Fibroblast of skin of scalp (primary cell): Measurements from ENCODE around the gene TM4SF18.

Source experiments
- DNase-seq: peaks from one replicate; pipeline ENCODE4 v3.0.0-alpha.2; 2013

TM4SF18 gene

DNA sequence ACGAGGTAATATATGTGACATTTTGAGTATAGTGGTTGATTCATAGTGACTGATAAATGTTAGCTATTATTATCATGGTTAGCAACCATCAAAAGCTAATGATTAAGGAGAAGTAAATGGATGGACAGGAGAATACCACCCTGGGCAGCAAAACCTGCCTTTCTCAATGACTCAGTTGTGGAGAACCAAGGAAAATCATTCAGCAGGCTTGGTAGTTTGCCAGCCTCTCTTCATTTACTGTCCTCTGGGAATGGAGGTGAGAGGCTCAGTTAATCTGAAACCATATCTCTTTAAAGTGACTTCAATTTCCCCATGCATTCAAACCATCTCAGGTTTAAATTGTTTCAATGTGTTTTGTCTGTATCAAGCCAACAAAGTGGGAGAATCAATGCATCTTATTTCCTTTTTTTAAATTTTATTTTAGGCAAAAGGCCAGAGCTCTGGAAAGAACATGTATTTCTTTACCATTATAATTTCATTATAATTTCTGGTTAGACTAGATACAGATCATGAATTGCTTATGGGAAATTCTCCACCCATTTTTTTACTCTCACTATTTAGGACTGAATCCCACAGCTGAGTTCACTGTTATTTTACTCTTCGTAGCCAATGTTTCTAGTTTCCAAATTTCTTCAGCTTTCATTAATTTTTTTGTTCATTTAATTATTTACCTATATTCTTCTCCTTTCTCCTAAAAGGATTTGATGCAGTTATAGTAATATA is 2.7 kb downstream of the TM4SF18 start:
- DNase-seq = no peak

DNA sequence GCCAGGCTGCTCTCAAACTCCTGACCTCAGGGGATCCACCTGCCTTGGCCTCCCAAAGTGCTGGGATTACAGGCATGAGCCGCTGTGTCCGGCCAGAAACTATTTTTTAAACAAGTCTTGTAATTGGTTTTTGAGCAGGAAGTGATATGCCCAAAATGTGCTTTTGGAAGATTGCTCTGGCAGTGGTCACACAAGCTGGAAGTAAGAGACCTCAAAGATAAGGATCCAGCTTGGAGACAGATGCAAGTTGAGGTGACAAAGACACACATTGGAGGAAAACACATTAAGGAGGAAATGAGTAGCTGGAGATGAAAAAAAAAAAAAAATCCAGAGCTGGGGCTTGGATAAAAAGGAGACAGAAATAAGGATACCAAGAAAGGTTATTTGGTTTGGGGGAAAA is 6.3 kb downstream of the TM4SF18 start:
- no peak for DNase-seq

DNA sequence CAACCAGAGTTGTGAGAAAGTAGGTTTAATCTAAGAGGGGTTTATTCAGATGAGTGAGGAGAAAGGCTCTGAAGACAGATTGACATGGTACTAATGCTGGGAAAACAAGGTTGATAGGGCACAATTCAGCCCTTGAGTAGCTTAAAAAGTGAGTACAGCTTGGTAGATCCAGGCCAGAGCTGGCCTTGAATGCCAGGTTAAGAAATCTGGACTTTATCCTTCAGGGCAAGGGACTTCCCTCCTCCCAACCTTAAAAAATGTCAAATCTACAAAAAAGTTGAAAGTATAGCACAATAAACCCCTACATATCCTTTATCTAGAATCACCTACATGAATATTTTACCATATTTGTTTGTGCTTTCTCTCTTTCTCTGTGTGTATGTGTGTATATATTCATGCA is 7.9 kb downstream of the TM4SF18 start:
- no peak for DNase-seq

DNA sequence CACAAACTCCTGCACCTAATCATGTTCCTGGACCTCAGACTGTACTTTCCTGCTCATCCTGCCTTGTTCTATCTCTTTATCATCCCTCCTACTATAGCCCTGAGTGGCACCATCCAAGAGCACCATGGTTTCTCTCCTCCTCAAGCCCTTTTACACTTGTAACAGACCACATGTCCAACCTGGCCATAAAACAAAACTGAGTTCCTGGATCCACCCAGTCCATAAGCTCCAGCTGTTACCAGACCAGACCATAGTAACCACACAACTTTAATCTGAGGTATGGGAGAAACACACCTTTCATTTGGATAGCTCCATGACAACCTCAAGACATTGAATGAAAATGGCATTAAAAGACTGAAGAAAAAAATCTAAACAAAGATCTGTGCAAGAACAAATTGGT is 9.1 kb downstream of the TM4SF18 start:
- DNase-seq = no peak

DNA sequence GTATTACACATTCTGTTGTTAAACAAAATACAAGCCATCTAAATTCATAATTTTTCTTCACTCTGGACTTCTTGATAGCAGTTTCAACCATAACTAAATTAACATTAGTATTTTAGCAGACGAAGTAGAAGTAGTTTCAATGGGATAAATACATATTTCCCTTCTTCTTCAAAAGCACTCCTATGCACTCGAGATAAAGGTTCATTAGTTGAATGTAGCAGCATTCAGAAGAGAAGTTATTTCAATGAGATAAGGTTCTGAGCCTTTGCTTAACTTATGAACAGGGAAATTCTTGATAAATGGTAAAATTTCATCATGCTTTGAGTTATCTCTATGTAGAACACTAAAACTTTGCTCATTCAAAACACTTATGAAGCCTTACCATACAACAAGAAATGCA is 11.8 kb downstream of the TM4SF18 start:
- DNase-seq = no peak

DNA sequence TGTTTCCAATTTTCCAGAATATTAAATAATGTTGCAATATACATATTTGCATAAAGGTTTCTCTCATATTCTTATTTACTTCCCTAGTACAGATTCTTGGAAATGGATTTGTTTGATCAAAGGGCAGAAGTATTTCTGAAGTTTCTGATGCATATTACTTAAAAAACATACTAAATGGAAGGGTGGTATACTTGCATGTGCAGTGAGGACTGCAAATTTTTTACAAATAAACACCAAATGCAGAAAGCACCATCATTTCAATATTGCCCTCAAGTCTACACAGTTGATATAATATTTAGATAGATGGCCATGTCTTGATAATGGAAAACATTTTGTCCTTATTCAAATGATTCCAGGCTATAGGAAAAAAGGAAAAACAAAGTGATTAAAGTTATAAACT is 12.3 kb downstream of the TM4SF18 start:
- DNase-seq = no peak

DNA sequence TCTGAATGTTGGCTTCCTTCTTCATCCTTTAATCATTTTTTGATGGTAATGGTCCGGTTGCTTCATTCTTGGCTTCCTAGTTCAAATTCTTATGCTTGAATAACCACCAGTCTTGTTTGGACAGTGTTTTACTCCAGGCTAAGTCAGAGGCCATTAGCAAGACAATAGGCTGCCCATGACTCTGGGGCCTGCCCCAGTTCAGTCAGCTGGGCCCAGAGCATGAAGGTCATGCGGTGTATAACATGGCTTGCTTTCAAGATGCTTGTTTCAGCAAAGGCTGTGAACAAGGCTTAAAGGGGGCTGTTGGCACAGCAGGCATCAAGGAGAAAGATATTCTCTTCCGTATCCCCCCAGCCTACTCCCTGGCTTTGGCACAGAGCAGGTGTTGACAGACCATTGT is 13.7 kb downstream of the TM4SF18 start:
- no peak for DNase-seq

DNA sequence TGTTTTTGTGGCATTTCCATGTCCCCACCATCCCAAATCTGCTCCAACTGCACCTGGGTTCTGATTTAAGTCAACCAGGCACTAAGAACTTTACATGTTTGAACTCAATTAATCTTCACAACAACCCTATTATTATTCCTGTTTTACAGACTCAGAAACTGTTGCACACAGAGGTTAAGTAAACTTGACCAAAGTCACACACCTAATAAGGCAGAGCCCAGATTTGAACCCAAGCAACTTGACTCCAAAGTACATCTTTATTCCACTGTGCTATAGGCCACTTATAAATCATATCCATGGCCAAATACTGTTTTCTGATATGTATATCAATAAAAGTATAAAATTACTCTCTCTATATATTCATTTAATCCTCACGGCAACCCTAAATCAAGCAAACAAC is 16.4 kb downstream of the TM4SF18 start:
- no peak for DNase-seq

DNA sequence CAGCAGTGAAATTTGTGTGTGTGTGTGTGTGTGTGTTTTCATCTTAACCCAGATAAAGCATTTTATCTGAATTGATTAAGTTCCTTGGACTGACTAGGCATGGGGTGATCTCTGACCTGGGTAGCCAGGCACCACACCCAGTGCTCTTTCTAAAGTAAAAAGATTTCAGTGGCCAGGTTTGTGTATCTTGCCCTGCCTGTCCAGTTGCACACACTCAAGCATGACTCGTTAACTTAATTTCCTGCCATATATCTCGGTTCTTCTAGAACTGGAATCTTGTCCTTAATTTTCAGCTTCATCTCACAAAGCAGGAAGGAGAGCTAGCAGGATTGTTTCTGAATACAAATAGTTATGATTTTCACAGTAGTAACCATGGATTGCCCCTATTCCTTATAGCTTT is 17.0 kb downstream of the TM4SF18 start:
- no peak for DNase-seq

DNA sequence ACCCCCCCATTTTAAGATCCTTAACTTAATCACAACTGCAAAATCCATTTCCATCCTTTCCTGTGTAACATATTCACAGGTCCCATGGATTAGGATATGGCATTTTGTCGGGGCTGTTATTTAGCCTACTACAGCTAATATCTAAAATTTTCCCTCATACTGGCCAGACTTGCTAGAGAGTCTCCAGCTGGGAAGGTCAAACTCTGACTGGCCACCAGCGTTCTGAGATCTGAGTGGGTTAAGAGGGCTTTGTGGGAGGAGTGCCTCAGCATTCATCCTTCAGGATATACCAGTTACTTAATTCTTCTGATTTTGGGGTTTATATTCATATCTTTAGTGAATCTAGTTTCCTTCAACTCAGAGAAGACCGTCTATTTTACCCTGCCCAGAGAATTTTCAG is 17.7 kb downstream of the TM4SF18 start:
- DNase-seq = no peak

DNA sequence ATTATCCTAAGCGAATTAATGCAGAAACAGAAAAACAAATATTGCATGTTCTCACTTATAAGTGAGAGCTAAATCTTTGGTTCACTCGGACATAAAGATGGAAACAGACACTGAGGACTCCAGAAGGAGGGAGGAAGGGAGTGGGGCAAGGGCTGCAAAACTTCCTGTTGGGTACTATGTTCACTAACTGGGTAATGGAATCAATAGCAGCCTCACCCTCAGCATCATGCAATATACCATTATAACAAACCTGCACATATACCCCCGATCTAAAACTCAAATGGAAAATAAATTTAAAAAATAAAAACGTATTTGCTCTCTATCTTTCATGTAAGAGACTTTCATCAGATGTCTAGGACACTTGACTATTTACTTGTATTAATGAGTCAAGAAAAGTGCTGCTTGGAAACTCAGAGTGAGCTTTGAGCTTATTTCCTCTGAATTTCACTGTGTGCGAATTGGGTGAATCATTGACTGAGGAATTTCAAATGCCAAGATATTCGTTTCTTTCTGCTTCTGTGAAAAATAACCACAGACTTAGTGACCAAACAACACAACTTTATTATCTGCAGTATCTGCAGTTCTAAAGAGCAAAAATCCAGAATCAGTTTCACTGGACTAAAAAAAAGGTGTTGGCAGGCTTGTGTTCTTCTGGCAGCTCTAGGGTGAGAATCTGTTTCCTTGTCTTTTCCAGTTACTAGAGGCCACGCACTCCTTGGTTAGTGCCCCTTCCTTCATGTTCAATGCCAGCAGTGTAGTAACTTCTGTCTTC is 18.4 kb downstream of the TM4SF18 start:
- DNase-seq = peak; percentile 85

DNA sequence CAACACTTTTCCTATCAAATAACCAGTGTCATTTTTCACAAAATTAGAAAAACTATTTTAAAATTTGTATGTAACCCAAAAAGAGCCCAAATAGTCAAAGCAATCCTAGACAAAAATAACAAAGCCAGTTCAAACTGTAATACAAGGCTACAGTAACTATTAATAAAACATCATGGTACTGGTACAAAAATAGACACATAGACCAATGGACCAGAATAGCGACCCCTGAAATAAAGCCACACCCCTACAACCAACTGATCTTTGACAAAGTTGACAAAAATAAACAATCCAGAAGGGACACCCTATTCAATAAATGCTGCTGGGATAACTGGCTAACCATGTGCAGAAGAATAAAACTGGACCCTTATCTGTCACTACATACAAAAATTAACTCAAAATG is 19.9 kb downstream of the TM4SF18 start:
- no peak for DNase-seq

DNA sequence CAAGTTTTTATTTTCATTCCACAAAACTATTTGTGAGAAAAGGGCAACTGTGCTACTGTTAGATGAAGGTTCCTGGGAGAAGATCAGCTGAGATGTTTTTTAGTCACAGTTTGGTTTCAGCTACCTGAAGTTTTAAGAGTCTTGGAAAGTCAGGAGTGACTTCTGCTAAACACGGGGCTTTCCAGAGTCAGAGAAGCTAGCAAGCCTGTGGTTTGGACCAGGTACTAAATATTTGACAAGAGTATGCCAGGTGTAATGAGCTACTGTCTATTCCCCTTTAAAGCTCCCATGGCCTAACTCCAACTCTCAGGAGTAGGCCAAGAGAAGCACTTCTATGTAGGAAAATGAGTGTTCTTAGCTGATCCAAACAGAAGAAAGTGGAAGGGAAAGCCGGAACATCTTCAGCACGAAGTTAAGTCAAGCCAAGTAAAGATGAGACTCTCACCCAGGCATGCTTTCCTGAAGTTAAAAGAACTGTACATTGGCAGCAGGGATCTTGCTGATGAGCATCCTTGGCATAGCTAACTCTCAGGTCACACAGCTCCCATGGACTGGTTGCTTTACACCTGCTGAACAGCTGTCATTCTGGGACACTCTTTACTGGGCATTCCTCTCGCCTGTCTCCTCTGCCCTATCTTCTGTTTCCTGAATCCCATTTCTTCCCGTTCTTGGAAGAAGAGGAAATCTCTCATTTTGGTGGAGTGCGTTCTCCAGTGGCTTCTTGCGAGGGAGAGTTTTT is 22.5 kb downstream of the TM4SF18 start:
- DNase-seq = no peak

DNA sequence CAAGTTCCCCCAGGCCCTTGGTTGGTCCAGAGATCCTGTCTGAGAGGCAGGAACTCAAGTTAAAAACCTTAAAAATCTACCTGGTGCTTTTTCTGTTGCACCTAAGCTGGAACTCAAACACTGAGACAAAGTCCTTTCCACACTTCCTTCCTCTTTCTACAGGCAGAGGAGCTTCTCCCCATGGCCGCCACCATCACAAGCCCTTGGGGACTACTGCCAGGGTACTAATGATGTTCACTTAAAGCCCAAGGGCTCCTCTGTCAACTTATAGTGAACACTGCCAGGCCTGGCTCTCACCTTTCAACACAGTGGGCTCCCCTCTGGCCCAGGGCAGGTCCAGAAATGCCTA is 26.0 kb downstream of the TM4SF18 start:
- DNase-seq = no peak

DNA sequence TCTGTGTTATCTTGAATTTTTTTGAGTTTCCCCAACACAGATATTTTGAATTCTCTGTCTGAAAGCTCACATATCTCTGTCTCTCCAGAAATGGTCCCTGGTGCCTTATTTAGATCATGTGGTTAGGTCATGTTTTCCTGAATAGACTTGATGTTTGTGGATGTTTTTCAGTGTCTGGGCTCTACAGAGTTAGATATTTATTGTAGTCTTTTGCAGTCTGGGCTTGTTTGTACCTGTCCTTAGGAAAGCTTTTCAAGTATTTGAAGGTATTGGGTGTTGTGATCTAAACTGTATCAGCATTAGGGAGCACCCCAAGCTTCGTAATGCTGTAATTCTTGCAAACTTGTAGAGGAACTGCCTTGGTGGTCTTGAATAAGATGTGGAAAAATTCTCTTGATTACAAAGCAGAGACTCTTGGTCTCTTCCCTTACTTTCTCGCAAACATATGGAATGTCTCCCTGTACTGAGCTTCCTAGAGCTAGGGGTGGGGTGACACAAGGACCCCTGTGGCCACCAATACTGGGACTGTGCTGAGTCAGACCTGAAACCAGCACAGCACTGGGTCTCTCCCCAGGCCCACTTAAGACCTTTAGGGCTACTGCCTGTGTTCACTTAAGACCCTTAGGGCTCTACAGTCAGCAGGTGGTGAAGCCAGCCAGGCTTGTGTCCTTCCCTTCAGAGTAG is 26.5 kb downstream of the TM4SF18 start:
- DNase-seq = no peak

DNA sequence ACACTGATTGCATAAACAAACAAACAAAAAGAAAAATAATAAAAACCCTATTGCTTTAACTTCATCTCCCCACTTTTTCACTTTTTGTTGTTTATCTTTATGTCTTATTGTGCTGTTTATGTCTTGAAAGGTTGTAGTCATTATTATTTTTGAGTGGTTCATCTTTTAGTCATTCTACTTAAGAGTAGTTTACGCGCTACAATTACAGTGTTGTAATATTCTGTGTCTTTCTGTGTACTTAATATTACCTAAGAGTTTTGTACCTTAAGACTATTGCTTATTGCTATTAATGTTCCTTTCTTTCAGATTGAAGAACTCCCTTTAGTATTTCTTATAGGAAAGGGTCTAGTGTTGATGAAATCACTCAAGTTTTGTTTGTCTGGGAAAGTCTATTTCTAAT is 28.1 kb downstream of the TM4SF18 start:
- no peak for DNase-seq

DNA sequence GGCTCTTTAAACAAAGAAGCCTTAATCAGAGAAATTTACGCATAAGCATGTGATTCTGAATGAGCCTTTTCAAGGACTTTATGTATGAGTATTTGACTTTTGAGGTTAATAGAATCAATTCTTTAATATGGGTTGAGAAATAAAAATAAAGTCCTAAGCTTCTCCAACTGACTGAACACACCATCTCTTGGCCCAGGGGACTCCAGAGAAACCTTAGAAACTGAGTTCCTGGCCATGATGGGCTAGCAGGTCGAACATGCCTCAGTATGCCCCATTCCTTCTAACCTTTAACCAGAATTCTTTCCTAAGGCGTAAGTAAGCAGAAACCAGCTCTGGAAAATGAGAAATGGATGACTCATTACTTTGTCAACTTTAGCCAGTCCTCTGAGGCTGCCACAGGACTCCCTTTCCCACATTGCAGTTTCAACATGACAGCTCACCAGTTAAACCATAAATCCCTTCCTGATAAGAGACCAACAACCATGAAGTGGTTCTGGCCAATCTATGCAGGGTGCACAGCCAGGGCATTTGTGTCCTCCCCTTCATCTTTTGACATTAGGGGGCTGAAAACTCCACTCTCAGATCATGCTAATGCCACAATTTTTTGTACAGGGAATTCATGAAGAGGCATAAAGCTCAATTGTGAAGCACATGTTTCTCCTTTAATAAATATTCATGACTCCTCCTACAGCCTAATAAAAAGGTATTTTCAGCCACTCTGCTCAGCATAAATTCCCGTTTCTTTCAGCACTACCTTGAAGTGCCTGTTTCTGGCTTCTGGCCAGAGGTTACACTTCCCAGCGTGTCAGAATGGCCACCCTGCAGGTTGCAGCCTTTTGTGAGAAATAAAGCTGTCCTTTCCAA is 33.3 kb downstream of the TM4SF18 start:
- peak; percentile 91 for DNase-seq

DNA sequence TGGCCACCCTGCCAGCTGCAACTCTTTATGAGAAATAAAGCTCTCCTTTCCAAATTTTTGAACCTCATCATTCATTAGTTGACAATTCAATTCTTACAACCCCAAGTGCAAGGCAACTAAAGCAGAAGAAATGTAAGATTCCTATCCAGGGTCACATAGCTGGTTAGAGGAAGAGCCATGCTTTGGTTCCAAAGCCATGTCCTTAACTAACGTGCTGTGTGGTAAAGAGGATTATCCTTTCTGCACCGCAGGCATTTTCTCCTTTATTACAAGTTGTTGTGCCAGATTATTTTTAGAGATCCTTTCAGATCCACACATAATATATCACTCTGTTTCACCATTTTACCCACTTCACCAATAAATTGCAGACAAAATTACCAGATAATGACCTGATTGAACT is 36.5 kb downstream of the TM4SF18 start:
- no peak for DNase-seq

DNA sequence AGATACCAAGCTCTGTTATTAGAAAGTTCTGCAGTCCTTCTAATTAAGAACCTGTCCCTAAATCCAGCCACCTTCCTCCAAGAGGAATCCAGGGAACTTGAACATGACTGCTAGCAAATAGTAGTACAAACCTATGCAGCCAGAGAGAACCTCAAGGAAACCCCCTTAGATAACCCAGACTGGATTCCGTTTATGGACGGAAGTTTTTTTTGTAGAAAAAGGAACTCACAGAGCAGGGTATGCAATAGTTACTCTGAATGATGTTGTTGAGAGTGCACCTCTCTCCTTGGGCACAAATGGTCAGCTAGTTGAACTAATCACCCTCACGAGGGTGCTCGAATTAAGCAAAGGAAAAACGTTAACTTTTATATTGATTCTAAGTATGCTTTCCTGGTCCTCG is 40.8 kb downstream of the TM4SF18 start:
- DNase-seq = no peak

DNA sequence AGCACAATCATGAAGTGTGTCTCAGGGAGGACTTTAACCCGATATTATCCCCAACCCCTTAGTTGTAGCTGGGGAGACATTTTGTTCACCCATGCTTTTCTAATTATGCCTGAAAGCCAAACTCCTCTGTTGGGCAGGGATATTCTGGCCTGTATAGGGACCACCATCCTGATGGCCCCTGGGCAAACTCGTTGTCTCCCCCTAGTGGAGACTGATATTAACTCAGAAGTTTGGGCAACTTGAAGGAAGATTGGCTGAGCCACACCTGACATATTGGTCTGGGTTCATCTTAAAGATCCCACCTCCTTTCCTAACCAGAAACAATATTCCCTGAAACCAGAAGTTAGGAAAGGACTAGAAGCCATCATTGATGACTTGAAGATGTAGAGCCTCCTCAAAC is 42.3 kb downstream of the TM4SF18 start:
- no peak for DNase-seq

DNA sequence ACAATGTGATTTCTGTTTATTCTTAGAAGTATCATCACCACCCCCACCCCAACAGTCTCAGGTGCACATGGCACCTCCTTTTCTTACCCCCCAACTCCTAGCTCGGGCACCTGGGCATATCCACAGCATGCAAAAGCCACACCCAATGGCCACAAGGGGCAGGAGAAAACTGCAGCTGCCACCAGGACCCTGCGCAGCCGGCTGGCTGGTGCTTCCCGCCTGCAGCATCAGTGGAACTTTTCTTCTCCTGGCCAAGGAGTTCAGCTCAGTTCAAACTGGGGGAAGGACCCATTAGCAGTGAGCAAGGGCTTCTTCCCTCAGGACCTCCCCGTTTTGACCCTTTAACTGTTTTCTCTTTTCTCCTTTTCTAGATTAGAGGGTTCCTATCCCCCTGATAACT is 44.8 kb downstream of the TM4SF18 start:
- DNase-seq = no peak

DNA sequence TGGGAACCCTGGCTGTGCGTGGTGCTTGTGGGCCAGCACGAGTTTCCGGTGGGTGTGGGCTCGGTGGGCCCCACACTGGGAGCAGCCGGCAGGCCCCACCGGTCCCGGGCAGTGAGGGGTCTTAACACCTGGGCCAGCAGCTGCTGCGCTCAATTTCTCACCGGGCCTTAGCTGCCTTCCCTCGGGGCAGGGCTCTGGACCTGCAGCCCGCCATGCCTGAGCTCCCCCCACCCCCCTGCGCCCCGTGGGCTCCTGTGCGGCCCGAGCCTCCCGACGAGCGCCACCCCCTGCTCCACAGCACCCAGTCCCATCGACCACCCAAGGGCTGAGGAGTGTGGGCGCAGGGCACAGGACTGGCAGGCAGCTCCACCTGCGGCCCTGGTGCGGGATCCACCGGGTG is 49.4 kb downstream of the TM4SF18 start:
- DNase-seq = no peak
